Hepatocyte (in vitro differentiated cells): ENCODE results near the gene SUSD3. TPM values are rescaled to one million over a fixed set of nuclear protein-coding genes. Genes with fewer than 3 reads are reported as not detected.

ENCODE experiments used
- DNase-seq: peaks from one replicate; pipeline ENCODE4 v3.0.0-alpha.2; 2016; ENCODE audit warnings: low spot score
- H2AFZ ChIP-seq: fragments of 200-600 bp; sonication (generic); 2 replicates; pipeline ENCODE4 v1.6.0; 2016; ENCODE audit warnings: antibody characterized with exemption, mild to moderate bottlenecking
- H3K27ac ChIP-seq: fragments of 200-600 bp; sonication (generic); 2 replicates; pipeline ENCODE4 v1.5.1; 2016; ENCODE audit warnings: mild to moderate bottlenecking
- H3K27me3 ChIP-seq: fragments of 200-600 bp; sonication (generic); 2 replicates; pipeline ENCODE4 v1.6.1; 2016
- H3K36me3 ChIP-seq: fragments of 200-600 bp; sonication (generic); replicated peaks from 2 replicates; pipeline ENCODE4 v1.5.1; 2016; ENCODE audit warnings: low read depth; ENCODE audit not compliant: insufficient read depth
- H3K4me1 ChIP-seq: fragments of 200-600 bp; sonication (generic); 2 replicates; pipeline ENCODE4 v1.5.1; 2016; ENCODE audit warnings: mild to moderate bottlenecking, moderate library complexity; ENCODE audit not compliant: insufficient read depth
- H3K4me2 ChIP-seq: fragments of 200-600 bp; sonication (generic); 2 replicates; pipeline ENCODE4 v1.6.0; 2016
- H3K4me3 ChIP-seq: fragments of 200-600 bp; sonication (generic); 2 replicates; pipeline ENCODE4 v1.5.1; 2016; ENCODE audit warnings: mild to moderate bottlenecking
- H3K79me2 ChIP-seq: fragments of 200-600 bp; sonication (generic); 2 replicates; pipeline ENCODE4 v1.6.0; 2017; ENCODE audit warnings: mild to moderate bottlenecking
- H3K9me2 ChIP-seq: fragments of 200-600 bp; sonication (generic); replicated peaks from 2 replicates; pipeline ENCODE4 v1.6.0; 2017; ENCODE audit warnings: mild to moderate bottlenecking; ENCODE audit not compliant: insufficient read depth
- H3K9me3 ChIP-seq: fragments of 200-600 bp; sonication (generic); 2 replicates; pipeline ENCODE4 v1.5.1; 2016; ENCODE audit warnings: low read depth, mild to moderate bottlenecking
- H4K20me1 ChIP-seq: fragments of 200-600 bp; sonication (generic); 2 replicates; pipeline ENCODE4 v1.6.0; 2016; ENCODE audit warnings: mild to moderate bottlenecking; ENCODE audit not compliant: insufficient read depth, poor library complexity, severe bottlenecking
- EZH2 ChIP-seq: fragments of 200-600 bp; sonication (generic); IDR thresholded peaks from 2 replicates; pipeline ENCODE4 v1.6.1; 2016; ENCODE audit warnings: antibody characterized with exemption, mild to moderate bottlenecking, borderline replicate concordance
- EZH2phosphoT487 ChIP-seq: fragments of 200-600 bp; sonication (generic); IDR thresholded peaks from one replicate; pipeline ENCODE4 v1.6.1; 2018; ENCODE audit warnings: antibody characterized with exemption, mild to moderate bottlenecking, low read depth, moderate library complexity; ENCODE audit not compliant: unreplicated experiment, severe bottlenecking
- WGBS: methylation state at CpG from one replicate; pipeline ENCODE4 v1.1.6; 2016; ENCODE audit warnings: low lambda C conversion rate; ENCODE audit errors: missing lambda C conversion rate; 5-methylcytosine and 5-hydroxymethylcytosine counted together
- polyA plus RNA-seq: library from polyadenylated mRNA; unstranded; fragments of >200 nt; fragmentation: Nextera tagmentation; extraction: Ambion mirVana; gene quantifications from 2 replicates; pipeline ENCODE4 v1.2.1, GENCODE V29; 2016
- total RNA-seq: library from RNA; depleted of rRNA; stranded (reverse); fragments of >200 nt; gene quantifications from 2 replicates; pipeline ENCODE4 v1.2.3, GENCODE V29; 2014
- TF ChIP-seq, protein P1 (sequence below): fragments of 200-600 bp; sonication (generic); IDR thresholded peaks from 2 replicates; pipeline ENCODE4 v1.5.1; 2016; ENCODE audit warnings: antibody characterized with exemption, mild to moderate bottlenecking; ENCODE audit not compliant: poor library complexity

Gene SUSD3
- total and polyA plus RNA-seq, 2 experiments from 2014 or later = 11.4 to 17.3 TPM

- WGBS = 44% methylated on average over 48 of the region's 53 CpGs
- Histone ChIP-seq H3K9me3 (no peaks in the 10 kb centered on the region), H3K27me3 (no peaks in the 10 kb centered on the region), H3K27ac (no peak overlapping the region), H3K4me3 (peak overlapping the region; percentile 58), H3K36me3 (no peaks in the 10 kb centered on the region), H3K9me2 (no peaks in the 10 kb centered on the region), H3K4me1 (peaks cover 27% of the 10 kb centered on the region), H4K20me1 (no peaks in the 10 kb centered on the region), H2AFZ (peak overlapping the region; percentile 66), H3K4me2 (peak overlapping the region; percentile 94), H3K79me2 (no peaks in the 10 kb centered on the region)
- TF ChIP-seq, protein P1, sequence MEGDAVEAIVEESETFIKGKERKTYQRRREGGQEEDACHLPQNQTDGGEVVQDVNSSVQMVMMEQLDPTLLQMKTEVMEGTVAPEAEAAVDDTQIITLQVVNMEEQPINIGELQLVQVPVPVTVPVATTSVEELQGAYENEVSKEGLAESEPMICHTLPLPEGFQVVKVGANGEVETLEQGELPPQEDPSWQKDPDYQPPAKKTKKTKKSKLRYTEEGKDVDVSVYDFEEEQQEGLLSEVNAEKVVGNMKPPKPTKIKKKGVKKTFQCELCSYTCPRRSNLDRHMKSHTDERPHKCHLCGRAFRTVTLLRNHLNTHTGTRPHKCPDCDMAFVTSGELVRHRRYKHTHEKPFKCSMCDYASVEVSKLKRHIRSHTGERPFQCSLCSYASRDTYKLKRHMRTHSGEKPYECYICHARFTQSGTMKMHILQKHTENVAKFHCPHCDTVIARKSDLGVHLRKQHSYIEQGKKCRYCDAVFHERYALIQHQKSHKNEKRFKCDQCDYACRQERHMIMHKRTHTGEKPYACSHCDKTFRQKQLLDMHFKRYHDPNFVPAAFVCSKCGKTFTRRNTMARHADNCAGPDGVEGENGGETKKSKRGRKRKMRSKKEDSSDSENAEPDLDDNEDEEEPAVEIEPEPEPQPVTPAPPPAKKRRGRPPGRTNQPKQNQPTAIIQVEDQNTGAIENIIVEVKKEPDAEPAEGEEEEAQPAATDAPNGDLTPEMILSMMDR = no peak
- TF ChIP-seq EZH2phosphoT487 (no peak), EZH2 (no peak)
- DNase-seq = no peak
Measured at GRCh38 chr9:93059011-93059714, 662 bp downstream of the SUSD3 start.

DNA sequence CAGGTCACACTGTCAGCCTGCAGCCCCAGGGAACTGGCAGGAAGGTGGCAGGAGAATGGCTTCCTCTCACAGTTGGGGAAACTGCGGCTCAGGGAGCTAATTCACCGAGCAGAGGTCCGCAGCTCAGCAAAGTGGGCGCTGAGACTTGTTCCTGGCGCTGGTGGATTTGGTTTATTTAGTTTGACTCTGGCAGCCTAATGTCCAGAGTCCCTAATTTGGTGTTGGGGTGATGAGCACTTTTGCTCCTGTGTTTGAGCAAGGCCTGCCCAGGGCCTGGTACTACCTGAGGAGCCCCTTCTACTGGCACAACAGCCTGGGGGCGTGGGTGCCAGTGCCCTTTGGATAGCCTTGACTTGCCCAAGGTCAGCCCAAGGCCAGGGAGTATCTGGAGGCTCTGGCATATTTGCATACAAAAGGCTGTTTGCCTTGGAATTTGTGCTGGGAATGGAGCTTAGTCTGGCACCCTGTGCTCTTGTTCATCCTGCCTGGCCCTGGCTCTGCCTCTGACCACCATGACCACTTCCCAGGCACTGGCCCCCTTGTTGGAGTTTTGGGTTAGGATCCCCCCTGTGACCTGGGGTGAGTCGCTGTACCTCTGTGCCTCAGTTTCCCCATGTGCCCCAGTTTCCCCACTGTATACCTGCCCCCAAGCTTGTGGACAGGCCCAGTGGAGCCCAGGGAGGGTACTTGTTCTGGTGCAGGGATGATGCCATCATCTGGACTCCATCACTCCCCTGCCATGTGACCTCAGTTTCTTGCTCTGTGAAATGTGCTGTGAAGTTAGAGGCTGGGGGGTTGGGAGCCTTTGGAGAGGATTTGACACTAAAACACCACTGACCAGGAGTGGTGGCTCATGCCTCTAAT lies 1.4 kb downstream of the SUSD3 start:
- 91% methylated on average over 7 of the region's 7 CpGs for WGBS
- Histone ChIP-seq H3K9me2 (no peaks in the 10 kb centered on the region), H3K4me1 (peaks cover 27% of the 10 kb centered on the region), H3K36me3 (no peaks in the 10 kb centered on the region), H4K20me1 (no peaks in the 10 kb centered on the region), H3K4me2 (peak overlapping the region; percentile 94), H3K4me3 (no peak overlapping the region), H2AFZ (no peak overlapping the region), H3K27ac (no peak overlapping the region), H3K27me3 (no peaks in the 10 kb centered on the region), H3K9me3 (no peaks in the 10 kb centered on the region), H3K79me2 (no peaks in the 10 kb centered on the region)
- no peak for DNase-seq
- TF ChIP-seq EZH2 = no peak
- TF ChIP-seq EZH2phosphoT487 = no peak
- TF ChIP-seq, protein P1 = no peak

- H4K20me1 ChIP-seq = no peaks in the 10 kb centered on the region
- H2AFZ ChIP-seq = no peak overlapping the region
- WGBS = 87% methylated on average over 8 of the region's 8 CpGs
- no peaks in the 10 kb centered on the region for H3K27me3 ChIP-seq
- H3K36me3 ChIP-seq = no peaks in the 10 kb centered on the region
- H3K27ac ChIP-seq = no peak overlapping the region
- H3K9me2 ChIP-seq = no peaks in the 10 kb centered on the region
- no peak overlapping the region for H3K4me2 ChIP-seq
- no peaks in the 10 kb centered on the region for H3K79me2 ChIP-seq
- no peak overlapping the region for H3K4me3 ChIP-seq
- H3K4me1 ChIP-seq = peaks cover 27% of the 10 kb centered on the region
- H3K9me3 ChIP-seq = no peaks in the 10 kb centered on the region
- no peak for DNase-seq
- TF ChIP-seq, protein P1 = no peak
- TF ChIP-seq EZH2 (no peak), EZH2phosphoT487 (no peak)
Measured at GRCh38 chr9:93060746-93061259, 2.3 kb downstream of the SUSD3 start.
